SK-N-SH treated with all-trans-retinoic acid at 6 μM for 48 hours (cell line): Measurements from ENCODE around the gene NHS.
A peak's percentile ranks its signal among the peaks of the same experiment; 100 is the strongest.

Experiments used
- ATAC-seq: fragments of 200-7000 bp; cut with Tn5 transposase; 3 replicates; pipeline ENCODE4 v1.9.1; 2020; ENCODE audit warnings: mild to moderate bottlenecking, moderate library complexity
- ARNTL ChIP-seq: fragments of 450-650 bp; formaldehyde crosslinking; IDR thresholded peaks from 2 replicates; pipeline ENCODE4 v1.5.0; 2020; ENCODE audit warnings: low read depth, mild to moderate bottlenecking, moderate library complexity, borderline replicate concordance
- BACH2 ChIP-seq: fragments of 250-450 bp; sonication (Bioruptor Pico); IDR thresholded peaks from 2 replicates; pipeline ENCODE4 v1.9.0; 2021; ENCODE audit warnings: mild to moderate bottlenecking, borderline replicate concordance
- CSDC2 ChIP-seq: fragments of 250-450 bp; sonication (Bioruptor Pico); IDR thresholded peaks from 2 replicates; pipeline ENCODE4 v1.5.0; 2020; ENCODE audit warnings: mild to moderate bottlenecking, moderate library complexity
- CSRNP3 ChIP-seq: fragments of 250-450 bp; sonication (Bioruptor Pico); IDR thresholded peaks from 2 replicates; pipeline ENCODE4 v1.5.1; 2021; ENCODE audit warnings: mild to moderate bottlenecking, moderate library complexity
- ESRRG ChIP-seq: fragments of 250-450 bp; sonication (Bioruptor Pico); IDR thresholded peaks from 2 replicates; pipeline ENCODE4 v1.6.1; 2021; ENCODE audit warnings: mild to moderate bottlenecking
- GLIS3 ChIP-seq: fragments of 250-450 bp; sonication (Bioruptor Pico); IDR thresholded peaks from 2 replicates; pipeline ENCODE4 v1.5.0; 2020; ENCODE audit warnings: mild to moderate bottlenecking, moderate library complexity
- ISL1 ChIP-seq: fragments of 250-450 bp; sonication (Bioruptor Pico); IDR thresholded peaks from 2 replicates; pipeline ENCODE4 v2.1.2; 2022; ENCODE audit warnings: mild to moderate bottlenecking, moderate library complexity
- OSR1 ChIP-seq: fragments of 250-450 bp; sonication (Bioruptor Pico); IDR thresholded peaks from 2 replicates; pipeline ENCODE4 v1.8.0; 2022; ENCODE audit warnings: moderate library complexity, mild to moderate bottlenecking, inconsistent platforms
- POU6F1 ChIP-seq: fragments of 250-450 bp; sonication (Bioruptor Pico); IDR thresholded peaks from 2 replicates; pipeline ENCODE4 v1.8.0; 2021; ENCODE audit warnings: low read depth, mild to moderate bottlenecking, moderate library complexity, borderline replicate concordance
- PPARA ChIP-seq: fragments of 250-450 bp; sonication (Bioruptor Pico); IDR thresholded peaks from 2 replicates; pipeline ENCODE4 v1.5.0; 2020; ENCODE audit warnings: mild to moderate bottlenecking, borderline replicate concordance
- RARB ChIP-seq: fragments of 250-450 bp; sonication (Bioruptor Pico); IDR thresholded peaks from 2 replicates; pipeline ENCODE4 v1.8.0; 2021; ENCODE audit warnings: mild to moderate bottlenecking, moderate library complexity
- SNAI2 ChIP-seq: fragments of 250-450 bp; sonication (Bioruptor Pico); IDR thresholded peaks from 2 replicates; pipeline ENCODE4 v1.5.0; 2020; ENCODE audit warnings: mild to moderate bottlenecking, moderate library complexity
- TCF4 ChIP-seq: fragments of 250-450 bp; sonication (Bioruptor Pico); IDR thresholded peaks from 2 replicates; pipeline ENCODE4 v1.8.0; 2021; ENCODE audit warnings: mild to moderate bottlenecking, moderate library complexity, borderline replicate concordance
- TOX ChIP-seq: fragments of 250-450 bp; sonication (Bioruptor Pico); IDR thresholded peaks from 2 replicates; pipeline ENCODE4 v1.8.0; 2021; ENCODE audit warnings: mild to moderate bottlenecking, moderate library complexity, borderline replicate concordance
- TSHZ2 ChIP-seq: fragments of 250-450 bp; sonication (Bioruptor Pico); IDR thresholded peaks from 2 replicates; pipeline ENCODE4 v1.5.0; 2020; ENCODE audit warnings: mild to moderate bottlenecking, moderate library complexity
- ZC3H10 ChIP-seq: fragments of 250-450 bp; sonication (Bioruptor Pico); IDR thresholded peaks from 2 replicates; pipeline ENCODE4 v1.5.1; 2021; ENCODE audit warnings: mild to moderate bottlenecking, moderate library complexity
- ZFP3 ChIP-seq: fragments of 250-450 bp; sonication (Bioruptor Pico); IDR thresholded peaks from 2 replicates; pipeline ENCODE4 v1.5.0; 2020; ENCODE audit warnings: mild to moderate bottlenecking, moderate library complexity
- ZFP30 ChIP-seq: fragments of 450-650 bp; formaldehyde crosslinking; IDR thresholded peaks from 2 replicates; pipeline ENCODE4 v1.5.0; 2022; ENCODE audit warnings: mild to moderate bottlenecking, moderate library complexity
- ZNF565 ChIP-seq: fragments of 450-650 bp; formaldehyde crosslinking; conservative IDR thresholded peaks from 2 replicates; pipeline ENCODE4 v1.5.0; 2020; ENCODE audit warnings: low read depth, mild to moderate bottlenecking, moderate library complexity
- ZNF70 ChIP-seq: fragments of 450-650 bp; formaldehyde crosslinking; IDR thresholded peaks from 2 replicates; pipeline ENCODE4 v1.5.0; 2020; ENCODE audit warnings: mild to moderate bottlenecking, moderate library complexity
- ZNF8 ChIP-seq: fragments of 450-650 bp; formaldehyde crosslinking; IDR thresholded peaks from 2 replicates; pipeline ENCODE4 v1.5.0; 2020; ENCODE audit warnings: mild to moderate bottlenecking, moderate library complexity
- TF ChIP-seq, protein P1 (sequence below): fragments of 250-450 bp; sonication (Bioruptor Pico); IDR thresholded peaks from 2 replicates; pipeline ENCODE4 v1.8.0; 2020; ENCODE audit warnings: mild to moderate bottlenecking, moderate library complexity, borderline replicate concordance
- TF ChIP-seq, protein P2 (sequence below): fragments of 250-450 bp; sonication (Bioruptor Pico); IDR thresholded peaks from 2 replicates; pipeline ENCODE4 v1.5.1; 2020; ENCODE audit warnings: low read depth, mild to moderate bottlenecking, moderate library complexity

Gene NHS

GRCh38 chrX:17448188-17448587, 73.2 kb downstream of the NHS start:
- peak; percentile 48 for ATAC-seq

GRCh38 chrX:17449866-17450265, 74.9 kb downstream of the NHS start:
- no peak for ATAC-seq
- TF ChIP-seq CSDC2 (CRISPR knock-in tag) (no peak), TOX (CRISPR knock-in tag) (no peak), ESRRG (CRISPR knock-in tag) (no peak), ARNTL (no peak), ZFP3 (CRISPR knock-in tag) (no peak), POU6F1 (CRISPR knock-in tag) (no peak), TCF4 (CRISPR knock-in tag) (no peak), ZNF70 (CRISPR knock-in tag) (no peak), ZNF565 (no peak), ZNF8 (CRISPR knock-in tag) (no peak), SNAI2 (CRISPR knock-in tag) (no peak), ZFP30 (no peak), ZC3H10 (CRISPR knock-in tag) (no peak), ISL1 (CRISPR knock-in tag) (no peak), RARB (CRISPR knock-in tag) (no peak)
- TF ChIP-seq, protein P1, sequence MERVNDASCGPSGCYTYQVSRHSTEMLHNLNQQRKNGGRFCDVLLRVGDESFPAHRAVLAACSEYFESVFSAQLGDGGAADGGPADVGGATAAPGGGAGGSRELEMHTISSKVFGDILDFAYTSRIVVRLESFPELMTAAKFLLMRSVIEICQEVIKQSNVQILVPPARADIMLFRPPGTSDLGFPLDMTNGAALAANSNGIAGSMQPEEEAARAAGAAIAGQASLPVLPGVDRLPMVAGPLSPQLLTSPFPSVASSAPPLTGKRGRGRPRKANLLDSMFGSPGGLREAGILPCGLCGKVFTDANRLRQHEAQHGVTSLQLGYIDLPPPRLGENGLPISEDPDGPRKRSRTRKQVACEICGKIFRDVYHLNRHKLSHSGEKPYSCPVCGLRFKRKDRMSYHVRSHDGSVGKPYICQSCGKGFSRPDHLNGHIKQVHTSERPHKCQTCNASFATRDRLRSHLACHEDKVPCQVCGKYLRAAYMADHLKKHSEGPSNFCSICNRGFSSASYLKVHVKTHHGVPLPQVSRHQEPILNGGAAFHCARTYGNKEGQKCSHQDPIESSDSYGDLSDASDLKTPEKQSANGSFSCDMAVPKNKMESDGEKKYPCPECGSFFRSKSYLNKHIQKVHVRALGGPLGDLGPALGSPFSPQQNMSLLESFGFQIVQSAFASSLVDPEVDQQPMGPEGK (CRISPR knock-in tag) = no peak

More at GRCh38 chrX:17448188-17448587, 73.2 kb downstream of the NHS start:
- TF ChIP-seq ISL1 (CRISPR knock-in tag) (no peak), GLIS3 (CRISPR knock-in tag) (no peak), TCF4 (CRISPR knock-in tag) (no peak), ZNF8 (CRISPR knock-in tag) (no peak), ZNF70 (CRISPR knock-in tag) (no peak), TSHZ2 (CRISPR knock-in tag) (no peak), ESRRG (CRISPR knock-in tag) (no peak), POU6F1 (CRISPR knock-in tag) (no peak), BACH2 (CRISPR knock-in tag) (no peak), ZC3H10 (CRISPR knock-in tag) (no peak), ZFP3 (CRISPR knock-in tag) (no peak), PPARA (CRISPR knock-in tag) (no peak), ZNF565 (no peak), CSRNP3 (CRISPR knock-in tag) (no peak), SNAI2 (CRISPR knock-in tag) (no peak), ZFP30 (no peak), OSR1 (CRISPR knock-in tag) (no peak), ARNTL (no peak), RARB (CRISPR knock-in tag) (no peak)
- TF ChIP-seq, protein P2, sequence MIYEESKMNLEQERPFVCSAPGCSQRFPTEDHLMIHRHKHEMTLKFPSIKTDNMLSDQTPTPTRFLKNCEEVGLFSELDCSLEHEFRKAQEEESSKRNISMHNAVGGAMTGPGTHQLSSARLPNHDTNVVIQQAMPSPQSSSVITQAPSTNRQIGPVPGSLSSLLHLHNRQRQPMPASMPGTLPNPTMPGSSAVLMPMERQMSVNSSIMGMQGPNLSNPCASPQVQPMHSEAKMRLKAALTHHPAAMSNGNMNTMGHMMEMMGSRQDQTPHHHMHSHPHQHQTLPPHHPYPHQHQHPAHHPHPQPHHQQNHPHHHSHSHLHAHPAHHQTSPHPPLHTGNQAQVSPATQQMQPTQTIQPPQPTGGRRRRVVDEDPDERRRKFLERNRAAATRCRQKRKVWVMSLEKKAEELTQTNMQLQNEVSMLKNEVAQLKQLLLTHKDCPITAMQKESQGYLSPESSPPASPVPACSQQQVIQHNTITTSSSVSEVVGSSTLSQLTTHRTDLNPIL = no peak
